ENCODE results near the gene ATF7.

ATF7 gene

DNA sequence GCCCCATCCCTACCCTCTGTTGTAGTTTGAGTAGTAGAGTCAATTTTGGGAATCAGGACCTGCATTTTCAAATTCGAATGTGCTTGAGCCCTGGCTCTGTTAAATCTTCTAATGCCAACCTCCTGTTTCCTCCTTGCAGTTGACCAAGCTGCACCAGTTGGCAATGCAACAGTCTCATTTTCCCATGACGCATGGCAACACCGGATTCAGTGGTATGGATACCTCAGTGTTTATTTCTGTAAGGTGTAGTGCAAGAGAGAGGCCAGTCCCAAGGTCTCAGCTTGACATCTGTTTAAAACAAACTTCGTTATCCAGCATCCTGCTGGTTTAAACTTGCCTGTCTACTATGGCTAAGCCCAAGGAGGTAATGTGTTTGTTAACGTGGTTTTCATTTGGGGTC, 159.1 kb downstream of the ATF7 start:
- DNase-seq (ENCODE audit: insufficient read length, low spot score) (no peak), FAIRE-seq (no peak)

DNA sequence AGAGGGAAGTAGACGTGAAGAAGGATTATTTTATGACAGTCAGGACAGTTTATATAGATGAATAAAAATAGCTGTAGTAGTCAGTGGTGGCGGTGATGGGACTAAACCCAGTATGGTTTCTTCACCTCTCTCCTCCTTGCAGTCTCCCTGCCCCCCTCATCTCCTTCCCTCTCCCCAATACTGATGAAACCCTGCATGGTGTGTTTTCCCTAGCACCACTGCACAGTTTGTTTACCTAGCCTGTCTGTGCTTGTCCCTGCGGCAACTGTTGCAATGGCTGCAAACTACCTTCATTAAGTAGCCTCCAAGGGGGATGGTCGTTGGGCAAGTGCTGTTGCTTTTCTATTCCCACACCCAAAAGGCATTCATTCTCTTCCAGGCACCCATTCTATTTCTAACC, 159.5 kb downstream of the ATF7 start:
- no peak for FAIRE-seq
- DNase-seq (ENCODE audit: insufficient read length, low spot score), result no peak

DNA sequence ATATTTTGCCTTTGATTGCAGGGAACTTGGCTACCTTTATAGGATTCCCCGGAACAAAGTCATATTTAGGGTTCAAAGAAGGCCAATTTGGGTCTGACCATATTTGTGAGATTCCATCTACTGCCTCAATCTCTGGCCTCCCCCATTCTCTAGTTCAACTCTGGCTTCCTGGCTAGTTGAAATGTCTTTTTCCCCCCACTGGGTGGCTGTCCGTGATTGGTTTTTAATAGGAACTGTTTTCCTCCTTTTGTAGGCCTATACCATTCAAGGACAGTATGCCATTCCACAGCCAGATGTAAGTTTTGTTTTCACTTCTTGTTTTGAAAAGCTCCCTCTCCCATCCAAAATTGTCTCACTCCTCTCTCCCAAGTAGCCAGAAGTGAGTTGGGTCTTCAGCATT, 160.5 kb downstream of the ATF7 start:
- FAIRE-seq (no peak), DNase-seq (ENCODE audit: insufficient read length, low spot score) (no peak)

DNA sequence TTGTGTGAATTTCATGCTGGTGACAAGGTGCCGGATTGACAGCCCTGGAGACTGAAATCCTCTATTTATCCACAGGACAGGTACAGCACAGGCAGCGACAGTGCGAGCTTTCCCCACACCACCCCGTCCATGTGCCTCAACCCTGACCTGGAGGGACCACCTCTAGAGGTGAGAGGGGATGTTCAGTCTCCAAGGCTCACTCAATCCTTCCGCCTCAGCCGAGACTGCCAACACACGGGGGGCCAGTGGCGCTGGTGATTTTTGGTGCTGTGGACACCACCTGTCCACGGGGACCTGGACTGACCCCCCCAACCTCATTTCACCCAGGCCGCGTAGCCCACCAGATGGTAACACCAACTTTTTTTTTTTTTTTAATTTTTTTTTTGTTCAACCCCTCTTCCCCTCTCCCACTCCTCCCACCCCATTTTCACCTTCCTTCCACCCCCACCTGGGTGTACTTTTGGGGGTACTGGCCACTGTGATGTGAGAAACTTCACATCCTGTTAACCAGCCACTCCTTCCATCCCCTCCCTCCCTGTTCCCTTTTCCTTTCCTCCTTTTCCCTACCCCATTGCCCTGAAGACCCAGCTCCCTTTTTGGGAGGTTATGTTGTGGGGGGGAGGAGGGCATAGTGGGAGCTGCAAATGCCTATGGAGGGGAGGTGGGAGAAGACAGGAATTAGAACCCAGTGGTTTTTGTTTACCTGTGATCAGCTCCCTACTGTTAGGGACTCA, 161.3 kb downstream of the ATF7 start:
- no peak for FAIRE-seq
- no peak for DNase-seq (ENCODE audit: insufficient read length, low spot score)

DNA sequence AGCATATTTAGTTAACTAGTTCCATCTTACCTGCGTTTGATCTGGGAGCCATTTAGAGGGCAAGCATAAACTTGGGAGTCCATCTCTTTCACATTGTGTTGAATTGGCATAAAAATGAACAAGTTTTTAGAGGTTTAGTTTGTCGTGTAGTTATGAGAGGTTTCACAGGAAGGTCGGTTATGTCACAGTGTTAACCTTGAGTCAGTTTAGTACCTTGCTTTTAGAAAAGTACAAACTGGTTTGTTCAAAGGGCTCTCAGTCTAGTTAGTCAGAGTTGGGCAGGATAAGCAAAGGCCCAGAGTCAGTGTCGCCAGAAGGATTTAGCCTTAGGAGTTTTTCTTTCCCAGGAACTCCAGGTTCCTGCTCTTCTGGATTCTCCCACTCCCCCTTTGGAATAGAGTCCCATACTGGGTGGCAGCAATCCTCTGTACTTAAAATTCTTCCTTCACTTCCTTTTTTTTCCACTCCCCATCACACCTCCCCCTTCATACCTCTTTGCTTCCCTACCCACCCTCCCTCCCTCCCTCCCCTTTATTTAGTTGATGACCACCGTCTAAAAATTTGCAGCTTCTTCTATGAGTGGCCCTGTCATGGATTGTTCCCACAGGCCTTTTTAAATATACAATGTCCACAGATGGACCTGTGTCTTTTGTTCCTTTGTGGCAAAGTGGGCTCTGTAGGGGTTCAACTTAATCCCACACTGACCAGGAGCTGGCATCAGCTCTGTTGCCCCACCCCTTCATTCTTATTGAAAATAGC, 162.2 kb downstream of the ATF7 start:
- FAIRE-seq, result no peak
- DNase-seq (ENCODE audit: insufficient read length, low spot score), result no peak

DNA sequence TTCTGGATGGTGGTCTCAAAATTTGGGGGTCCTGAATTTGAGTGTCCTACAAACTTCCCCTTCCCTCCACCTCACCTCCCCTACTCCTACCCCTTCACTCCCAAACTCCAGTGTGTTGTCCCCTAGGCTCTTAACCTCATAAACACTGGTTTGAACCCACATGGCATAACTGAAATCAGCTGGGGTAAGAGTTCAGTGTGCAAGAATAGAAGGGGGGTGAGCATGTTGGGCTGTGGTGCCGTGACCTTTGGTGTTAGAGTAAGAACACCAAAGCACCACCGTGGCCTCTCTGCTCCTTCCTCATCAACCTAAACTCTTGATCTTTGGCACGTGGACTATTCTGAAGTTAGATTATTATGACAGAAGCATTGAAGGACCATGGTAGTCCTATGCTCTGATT, 163.2 kb downstream of the ATF7 start:
- no peak for FAIRE-seq
- DNase-seq (ENCODE audit: insufficient read length, low spot score), result no peak

DNA sequence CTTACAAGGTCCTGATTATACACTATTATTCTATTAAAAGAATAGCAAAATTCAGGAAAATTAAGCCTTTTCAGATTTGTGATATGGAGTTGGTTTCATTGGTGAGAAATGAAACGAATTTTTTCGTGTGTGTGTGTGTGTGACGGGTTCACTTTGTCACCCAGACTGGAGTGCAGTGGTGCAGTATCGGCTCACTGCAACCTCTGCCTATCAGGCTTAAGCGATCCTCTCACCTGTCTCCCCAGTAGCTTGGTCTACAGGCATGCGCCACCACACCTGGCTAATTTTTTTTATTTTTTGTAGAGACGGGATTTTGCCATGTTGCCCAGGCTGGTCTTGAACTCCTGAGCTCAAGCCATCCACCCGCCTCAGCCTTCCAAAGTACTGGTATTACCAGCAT, 164.6 kb downstream of the ATF7 start:
- FAIRE-seq (no peak), DNase-seq (ENCODE audit: insufficient read length, low spot score) (no peak)

DNA sequence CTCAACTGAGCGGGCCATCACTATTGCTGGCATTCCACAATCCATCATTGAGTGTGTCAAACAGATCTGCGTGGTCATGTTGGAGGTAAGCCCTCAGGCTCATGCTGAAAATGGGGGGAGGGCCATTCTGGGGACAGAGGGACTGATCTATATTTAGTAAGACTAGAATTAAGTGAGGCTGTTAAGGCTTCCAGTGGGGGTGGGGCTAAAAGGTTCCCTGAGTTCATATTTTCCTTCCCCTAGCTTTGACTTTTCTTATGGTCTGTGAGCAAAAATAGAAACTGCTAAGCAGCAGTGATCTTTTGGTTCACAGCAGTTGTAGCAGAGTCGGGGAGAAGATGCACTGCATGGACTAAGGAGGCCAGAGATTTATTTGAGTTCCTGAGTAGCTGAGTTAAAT, 165.1 kb downstream of the ATF7 start:
- FAIRE-seq, result no peak

DNA sequence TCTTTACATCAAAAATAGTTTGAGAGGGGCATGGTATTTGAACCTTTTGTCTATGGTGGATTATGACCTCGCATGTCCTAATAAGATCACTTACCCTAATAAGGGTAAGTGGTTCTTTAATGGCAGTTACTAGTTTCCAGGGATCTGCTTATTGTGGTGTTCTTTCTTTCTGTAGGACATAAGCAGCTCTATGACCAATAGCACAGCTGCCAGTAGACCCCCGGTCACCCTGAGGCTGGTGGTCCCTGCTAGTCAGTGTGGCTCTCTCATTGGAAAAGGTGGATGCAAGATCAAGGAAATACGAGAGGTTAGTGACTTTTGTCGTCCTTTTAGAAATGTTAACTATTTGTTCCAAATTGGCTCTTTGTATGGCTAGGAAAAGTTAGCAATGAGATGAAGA, 167.1 kb downstream of the ATF7 start:
- no peak for FAIRE-seq
- no peak for DNase-seq (ENCODE audit: insufficient read length, low spot score)

More for the DNA sequence above, 165.1 kb downstream of the ATF7 start:
- DNase-seq (ENCODE audit: insufficient read length, low spot score), result no peak

Data from GM19239 (cell line).